Measurements from ENCODE around the gene RTEL1. TPM values are rescaled to one million over a fixed set of nuclear protein-coding genes. Genes with fewer than 3 reads are reported as not detected.
"Not testable (repeated sequence)": the region's sequence is repeated elsewhere in the genome, so short reads cannot be mapped to it uniquely, and the experiment has no call there.

The RTEL1 gene
- total RNA-seq, 2 donors from 2014 or later, result 7.3 to 50.4 TPM

DNA sequence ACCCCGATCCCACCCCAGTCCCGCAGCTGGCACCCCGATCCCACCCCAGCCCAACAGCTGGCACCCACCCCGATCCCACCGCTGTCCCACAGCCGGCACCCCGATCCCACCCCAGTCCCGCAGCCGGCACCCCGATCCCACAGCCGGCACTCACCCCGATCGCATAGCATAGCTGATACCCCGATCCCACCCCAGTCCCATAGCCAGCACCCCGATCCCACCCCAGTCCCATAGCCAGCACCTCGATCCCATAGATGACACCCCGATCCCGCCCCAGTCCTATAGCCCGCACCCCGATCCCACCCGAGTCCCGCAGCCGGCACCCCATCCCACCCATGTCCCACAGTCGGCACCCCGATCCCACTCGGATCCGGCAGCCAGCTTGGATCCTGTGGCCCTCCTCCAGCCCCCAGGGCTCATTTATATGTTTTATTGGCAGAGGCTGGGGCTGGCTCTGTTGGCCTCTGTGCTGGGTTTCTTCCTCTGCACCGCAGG, 30.3 kb upstream of the RTEL1 start:
- intact Hi-C loops (cut with DNase I), result no loop called here
- Histone ChIP-seq H3K4me1 (peaks cover 27% of the 10 kb centered on the region), H3K9me3 (no peaks in the 10 kb centered on the region), H3K27ac (peak overlapping the region; percentile 81 to 95 (median 94)), H3K4me3 (peak overlapping the region; percentile 78 to 97), H3K36me3 (replicated peaks in 1 of 2; ENCODE audit: insufficient read depth in 1 of 2, low read depth in 2 of 2) (no peaks in the 10 kb centered on the region), H3K27me3 (no peaks in the 10 kb centered on the region)
- WGBS, 2 donors, result 5 to 11% methylated on average over 20 to 28 of the region's 28 CpGs
- TF ChIP-seq, protein P1, sequence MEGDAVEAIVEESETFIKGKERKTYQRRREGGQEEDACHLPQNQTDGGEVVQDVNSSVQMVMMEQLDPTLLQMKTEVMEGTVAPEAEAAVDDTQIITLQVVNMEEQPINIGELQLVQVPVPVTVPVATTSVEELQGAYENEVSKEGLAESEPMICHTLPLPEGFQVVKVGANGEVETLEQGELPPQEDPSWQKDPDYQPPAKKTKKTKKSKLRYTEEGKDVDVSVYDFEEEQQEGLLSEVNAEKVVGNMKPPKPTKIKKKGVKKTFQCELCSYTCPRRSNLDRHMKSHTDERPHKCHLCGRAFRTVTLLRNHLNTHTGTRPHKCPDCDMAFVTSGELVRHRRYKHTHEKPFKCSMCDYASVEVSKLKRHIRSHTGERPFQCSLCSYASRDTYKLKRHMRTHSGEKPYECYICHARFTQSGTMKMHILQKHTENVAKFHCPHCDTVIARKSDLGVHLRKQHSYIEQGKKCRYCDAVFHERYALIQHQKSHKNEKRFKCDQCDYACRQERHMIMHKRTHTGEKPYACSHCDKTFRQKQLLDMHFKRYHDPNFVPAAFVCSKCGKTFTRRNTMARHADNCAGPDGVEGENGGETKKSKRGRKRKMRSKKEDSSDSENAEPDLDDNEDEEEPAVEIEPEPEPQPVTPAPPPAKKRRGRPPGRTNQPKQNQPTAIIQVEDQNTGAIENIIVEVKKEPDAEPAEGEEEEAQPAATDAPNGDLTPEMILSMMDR (IDR thresholded peaks at IDR 0.05), result no peak
- TF ChIP-seq POLR2A (IDR thresholded peaks at IDR 0.05), result no peak
- ATAC-seq (no peak), DNase-seq (no peak)

DNA sequence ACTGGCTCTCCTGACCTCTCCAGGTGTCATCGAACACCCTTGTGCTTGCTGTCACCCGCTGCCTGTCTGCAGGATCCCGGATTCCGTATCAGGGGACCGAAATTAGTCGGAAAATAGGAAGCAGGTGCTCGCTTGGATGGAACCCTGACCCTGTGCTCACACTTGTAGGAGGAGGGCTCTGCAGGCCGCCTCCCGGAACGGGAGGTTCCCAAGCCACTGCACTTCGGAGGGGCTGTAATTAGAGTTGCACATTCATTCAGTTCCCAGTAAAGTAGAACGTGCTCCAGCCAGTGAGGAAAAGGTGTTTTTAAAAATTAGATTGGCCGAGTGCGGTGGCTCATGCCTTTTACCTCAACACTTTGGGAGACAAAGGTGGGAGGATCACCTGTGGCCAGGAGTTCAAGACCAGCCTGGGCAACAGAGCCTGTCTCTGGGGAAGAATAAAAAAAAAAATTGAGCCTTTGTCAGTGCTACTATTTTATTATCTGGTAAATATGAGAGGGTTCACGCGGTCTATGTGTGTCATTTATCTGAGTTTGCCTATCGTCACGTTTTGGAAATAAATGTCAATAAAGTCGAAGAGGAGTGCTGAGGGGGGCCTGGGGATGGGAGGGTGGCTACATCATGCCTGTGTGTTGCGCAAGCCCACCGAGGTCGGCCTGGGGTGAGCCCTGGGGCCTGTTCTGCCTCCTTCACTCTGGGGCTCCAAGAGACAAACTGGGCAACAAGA, 29.7 kb upstream of the RTEL1 start:
- H3K27me3 ChIP-seq, result no peaks in the 10 kb centered on the region
- intact Hi-C loops (cut with DNase I), result no loop called here
- H3K4me1 ChIP-seq, result peaks cover 27% of the 10 kb centered on the region
- H3K36me3 ChIP-seq (replicated peaks in 1 of 2; ENCODE audit: insufficient read depth in 1 of 2, low read depth in 2 of 2), result no peaks in the 10 kb centered on the region
- peak in 2 of 3 donors; percentile 65 to 69 for TF ChIP-seq POLR2A (IDR thresholded peaks at IDR 0.05)
- TF ChIP-seq, protein P1 (IDR thresholded peaks at IDR 0.05), result no peak
- no peaks in the 10 kb centered on the region for H3K9me3 ChIP-seq
- ATAC-seq (peak; percentile 39), DNase-seq (peak; percentile 74 to 78 (median 76))
- 14 to 26% methylated on average over 12 to 22 of the region's 22 CpGs for WGBS, 2 donors
- peak overlapping the region; percentile 81 to 95 (median 94) for H3K27ac ChIP-seq
- peak overlapping the region; percentile 78 to 97 for H3K4me3 ChIP-seq

DNA sequence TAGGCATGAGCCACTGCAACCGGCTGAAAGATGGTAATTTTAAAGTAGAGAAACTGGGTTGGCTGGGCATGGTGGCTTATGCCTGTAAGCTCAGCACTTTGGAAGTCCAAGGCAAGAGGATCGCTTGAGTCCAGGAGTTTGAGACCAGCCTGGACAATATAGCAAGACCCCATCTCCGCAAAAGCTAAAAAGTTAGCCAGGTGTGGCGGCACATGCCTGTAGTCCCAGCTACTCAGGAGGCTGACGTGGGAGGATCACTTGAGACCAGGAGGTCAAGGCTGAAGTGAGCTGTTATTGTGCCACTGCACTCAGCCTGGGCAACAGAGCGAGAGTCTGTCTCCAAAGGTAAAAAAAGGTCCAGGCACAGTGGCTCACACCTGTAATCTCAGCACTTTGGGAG, 27.2 kb upstream of the RTEL1 start:
- DNase-seq; intact Hi-C loops (cut with DNase I); H3K27me3 ChIP-seq; H3K36me3 ChIP-seq (replicated peaks in 1 of 2; ENCODE audit: insufficient read depth in 1 of 2, low read depth in 2 of 2); ATAC-seq; H3K9me3 ChIP-seq; H3K4me3 ChIP-seq: not testable (repeated sequence)
- Histone ChIP-seq H3K27ac (peak overlapping the region in 1 of 4 donors; percentile 23), H3K4me1 (peaks cover 21% of the 10 kb centered on the region)
- WGBS, 2 donors, result 90 to 91% methylated on average over 6 of the region's 6 CpGs

DNA sequence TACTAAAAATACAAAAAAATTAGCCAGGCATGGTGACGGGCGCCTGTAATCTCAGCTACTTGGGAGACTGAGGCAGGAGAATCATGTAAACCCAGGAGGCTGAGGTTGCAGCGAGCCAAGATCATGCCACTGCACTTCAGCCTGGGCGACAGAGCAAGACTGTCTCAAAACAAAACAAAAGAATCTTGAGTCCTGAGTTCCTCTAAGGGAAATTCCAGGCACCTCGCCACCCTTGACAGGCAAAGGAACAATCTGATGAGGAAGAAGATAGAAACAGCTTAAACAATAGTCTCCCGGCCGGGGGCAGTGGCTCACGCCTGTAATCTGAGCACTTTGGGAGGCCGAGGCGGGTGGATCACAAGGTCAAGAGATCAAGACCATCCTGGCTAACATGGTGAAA, 26.7 kb upstream of the RTEL1 start:
- WGBS, 2 donors, result 53 to 59% methylated on average over 10 of the region's 10 CpGs
- H3K9me3 ChIP-seq; ATAC-seq; H3K27me3 ChIP-seq; H3K4me3 ChIP-seq; DNase-seq; H3K36me3 ChIP-seq (replicated peaks in 1 of 2; ENCODE audit: insufficient read depth in 1 of 2, low read depth in 2 of 2); intact Hi-C loops (cut with DNase I): not testable (repeated sequence)
- Histone ChIP-seq H3K27ac (peak overlapping the region in 1 of 4 donors; percentile 23), H3K4me1 (peaks cover 19% of the 10 kb centered on the region)

DNA sequence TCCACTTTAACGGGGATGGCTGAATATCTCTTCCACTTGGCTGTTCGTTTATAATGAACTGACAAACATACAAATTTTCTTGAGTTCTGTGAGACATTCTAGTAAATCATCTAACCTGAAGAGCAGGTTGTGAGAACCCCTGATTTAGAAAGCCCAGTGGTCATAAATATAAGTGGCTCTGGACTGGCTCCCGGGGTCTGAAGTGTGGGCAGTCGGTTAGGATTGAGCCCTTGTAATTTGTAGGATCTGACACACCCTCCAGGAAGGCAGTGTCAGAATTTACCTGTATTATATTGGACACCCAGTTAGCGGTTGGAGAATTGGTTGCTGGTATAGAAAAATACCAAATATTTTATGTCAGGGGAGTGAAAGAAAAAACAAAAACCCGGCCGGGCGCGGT, 24.4 kb upstream of the RTEL1 start:
- TF ChIP-seq, protein P1 (IDR thresholded peaks at IDR 0.05), result no peak
- TF ChIP-seq POLR2A (IDR thresholded peaks at IDR 0.05), result no peak
- no peaks in the 10 kb centered on the region for H3K9me3 ChIP-seq
- H3K27me3 ChIP-seq, result no peaks in the 10 kb centered on the region
- 68 to 70% methylated on average over 9 of the region's 9 CpGs for WGBS, 2 donors
- no peak for DNase-seq
- H3K4me3 ChIP-seq, result no peak overlapping the region
- no peak overlapping the region for H3K27ac ChIP-seq
- no peak for ATAC-seq
- H3K4me1 ChIP-seq, result peaks cover 10% of the 10 kb centered on the region
- no peaks in the 10 kb centered on the region for H3K36me3 ChIP-seq (replicated peaks in 1 of 2; ENCODE audit: insufficient read depth in 1 of 2, low read depth in 2 of 2)
- intact Hi-C loops (cut with DNase I), result no loop called here

Data from body of pancreas (tissue), 4 donors.